Right lobe of liver (tissue), 6 donors: ENCODE results near the gene EPB41L3. TPM values are rescaled to one million over a fixed set of nuclear protein-coding genes. Genes with fewer than 3 reads are reported as not detected.

ENCODE experiments used
- ATAC-seq, 4 donors: fragments of 200-7000 bp; cut with Tn5 transposase; one replicate each; pipeline ENCODE4 v1.9.1; 2020; ENCODE audit warnings: mild to moderate bottlenecking in 4 of 4, moderate library complexity in 4 of 4
- DNase-seq, 3 donors: peaks; one replicate each; pipeline ENCODE4 v3.0.0-alpha.2; 2020
- H3K27ac ChIP-seq, 3 donors: fragments of 200-600 bp; one replicate each; pipeline ENCODE4 v1.8.0; 2022
- H3K27me3 ChIP-seq, 2 donors: fragments of 200-600 bp; one replicate each; pipeline ENCODE4 v1.8.0; 2022
- H3K36me3 ChIP-seq, 4 donors: fragments of 200-600 bp; sonication (generic) in 1 of 4; one replicate each; pipeline versions ENCODE4 v1.5.1 to v1.8.0; 2017 to 2022; ENCODE audit warnings: control low read depth in 1 of 4
- H3K4me1 ChIP-seq, 4 donors: fragments of 200-600 bp; sonication (generic) in 1 of 4; one replicate each; pipeline versions ENCODE4 v1.5.1 to v1.8.0; 2017 to 2022; ENCODE audit warnings: control low read depth in 1 of 4
- H3K4me3 ChIP-seq, 3 donors: fragments of 200-600 bp; one replicate each; pipeline ENCODE4 v1.8.0; 2022
- H3K9me3 ChIP-seq, 4 donors: fragments of 200-600 bp; sonication (generic) in 1 of 4; one replicate each; pipeline versions ENCODE4 v1.5.1 to v1.8.0; 2017 to 2022; ENCODE audit warnings: control low read depth in 1 of 4
- CTCF ChIP-seq, 4 donors: fragments of 200-600 bp in 3 of 4; fragments of 450-650 bp in 1 of 4; IDR thresholded peaks; one replicate each; pipeline versions ENCODE4 v1.5.1 to v1.8.0; 2016 to 2022; ENCODE audit warnings: antibody characterized with exemption in 4 of 4, mild to moderate bottlenecking in 2 of 4
- POLR2A ChIP-seq: fragments of 450-650 bp; IDR thresholded peaks from one replicate; pipeline ENCODE4 v1.6.1; 2017; ENCODE audit warnings: antibody characterized with exemption, mild to moderate bottlenecking
- WGBS: methylation state at CpG from one replicate; pipeline ENCODE4 v1.1.6; 2018; ENCODE audit warnings: low coverage, low lambda C conversion rate; ENCODE audit not compliant: insufficient coverage; ENCODE audit errors: missing lambda C conversion rate; 5-methylcytosine and 5-hydroxymethylcytosine counted together
- intact Hi-C, 2 donors: fragments of 100-400 bp; cut with DNase I; formaldehyde crosslinking; loops; one replicate each; pipeline versions ENCODE4 v1.11.2 to v1.14.1; 2022
- total RNA-seq, 6 experiments: library from RNA; depleted of rRNA in 2 of 6; stranded (reverse); fragments of >200 nt in 2 of 6; fragmentation: NEBNext Ultra II Directional in 3 of 6; extraction: Animal tissue kit (Norgen Biotek cat#: 25700) in 3 of 6; gene quantifications; one replicate each; pipeline versions ENCODE4 v1.1.0 to v1.2.4, GENCODE V29; 2016 to 2023
- donor health status: DM: no; HTN: yes; CAD: no.
- donor health status: DM: no; HTN: no; CAD: no.
- donor health status: DM: no; HTN: no; CAD: no.
- donor health status: DM: no; HTN: yes; CAD: no.
- donor health status: DM: no; HTN: yes; CAD: no.

Gene EPB41L3
- total RNA-seq, 6 experiments from 2014 or later = 3.3 to 20.3 (median 6.2) TPM

- no peaks in the 10 kb centered on the region for H3K4me1 ChIP-seq
- H3K4me3 ChIP-seq = no peak overlapping the region
- TF ChIP-seq CTCF (IDR thresholded peaks at IDR 0.05) (no peak), POLR2A (no peak)
- no peaks in the 10 kb centered on the region for H3K27me3 ChIP-seq
- whole genome bisulfite sequencing = 64% methylated on average over 7 of the region's 7 CpGs
- no peak for DNase-seq
- no peaks in the 10 kb centered on the region for H3K9me3 ChIP-seq
- intact Hi-C loops = no loop called here
- no peak for ATAC-seq
- no peaks in the 10 kb centered on the region for H3K36me3 ChIP-seq
- no peak overlapping the region for H3K27ac ChIP-seq
These were observed 33.5 kb downstream of the EPB41L3 start for GRCh38 chr18:5510135-5510846.

- DNase-seq = no peak
- no peak overlapping the region for H3K4me3 ChIP-seq
- no peaks in the 10 kb centered on the region for H3K27me3 ChIP-seq
- ATAC-seq = no peak
- WGBS = no CpG with 5 or more reads among the region's 2 CpGs
- H3K9me3 ChIP-seq = no peaks in the 10 kb centered on the region
- TF ChIP-seq POLR2A = no peak
- TF ChIP-seq CTCF (IDR thresholded peaks at IDR 0.05) = no peak
- H3K27ac ChIP-seq = no peak overlapping the region
- intact Hi-C loops = no loop called here
- no peaks in the 10 kb centered on the region for H3K4me1 ChIP-seq
- H3K36me3 ChIP-seq = no peaks in the 10 kb centered on the region
These were observed 35.0 kb downstream of the EPB41L3 start for GRCh38 chr18:5508821-5509220.

GRCh38 chr18:5507756-5508155, 36.0 kb downstream of the EPB41L3 start:
- no peaks in the 10 kb centered on the region for H3K4me1 ChIP-seq
- no peak overlapping the region for H3K27ac ChIP-seq
- no peak for TF ChIP-seq POLR2A
- TF ChIP-seq CTCF (IDR thresholded peaks at IDR 0.05) = no peak
- H3K36me3 ChIP-seq = no peaks in the 10 kb centered on the region
- ATAC-seq (no peak), DNase-seq (no peak)
- no peak overlapping the region for H3K4me3 ChIP-seq
- no peaks in the 10 kb centered on the region for H3K27me3 ChIP-seq
- intact Hi-C loops = no loop called here
- no peaks in the 10 kb centered on the region for H3K9me3 ChIP-seq
- 27% methylated on average over 2 of the region's 2 CpGs for WGBS

DNA sequence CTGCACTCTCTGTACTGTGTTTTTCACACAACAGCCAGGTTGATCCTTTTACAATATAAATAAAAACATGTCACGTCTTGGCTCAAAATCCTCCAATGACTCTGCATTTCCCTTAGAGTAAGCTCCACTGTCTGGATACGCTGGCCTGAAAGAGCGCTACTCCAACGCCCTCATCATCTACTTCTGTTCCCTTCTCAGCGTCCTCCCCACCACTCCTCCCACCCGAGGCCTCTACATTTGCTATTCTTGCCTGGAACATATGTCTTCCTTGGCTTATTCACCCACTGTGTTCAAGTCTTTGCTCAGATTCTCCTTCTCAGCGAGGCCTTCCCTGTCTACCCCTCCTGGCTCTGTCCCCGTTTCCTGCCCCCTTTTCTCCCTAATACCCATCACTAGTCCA, 37.6 kb downstream of the EPB41L3 start:
- ATAC-seq (no peak), DNase-seq (no peak)
- Histone ChIP-seq H3K9me3 (no peaks in the 10 kb centered on the region), H3K27me3 (no peaks in the 10 kb centered on the region), H3K36me3 (no peaks in the 10 kb centered on the region), H3K4me1 (no peaks in the 10 kb centered on the region), H3K27ac (no peak overlapping the region), H3K4me3 (no peak overlapping the region)
- intact Hi-C loops = no loop called here
- 78% methylated on average over 8 of the region's 8 CpGs for WGBS
- TF ChIP-seq CTCF (IDR thresholded peaks at IDR 0.05) = no peak
- no peak for TF ChIP-seq POLR2A

- Histone ChIP-seq H3K27me3 (no peaks in the 10 kb centered on the region), H3K27ac (no peak overlapping the region), H3K36me3 (no peaks in the 10 kb centered on the region), H3K9me3 (no peaks in the 10 kb centered on the region), H3K4me3 (no peak overlapping the region), H3K4me1 (no peaks in the 10 kb centered on the region)
- DNase-seq = no peak
- intact Hi-C loops = no loop called here
- no peak for ATAC-seq
- TF ChIP-seq POLR2A = no peak
- no peak for TF ChIP-seq CTCF (IDR thresholded peaks at IDR 0.05)
These were observed 40.1 kb downstream of the EPB41L3 start for GRCh38 chr18:5503740-5504139.
